HL-60 (cell line): ENCODE measurements around the gene THG1L.

Experiments
- DNase-seq, 2 experiments: peaks; one replicate each; pipeline ENCODE4 v3.0.0-alpha.2; 2010 to 2020; ENCODE audit warnings: low read depth in 1 of 2, low spot score in 1 of 2
- H3K27ac ChIP-seq: fragments of 250-450 bp; sonication (Bioruptor Pico); replicated peaks from 2 replicates; pipeline ENCODE4 v1.5.1; 2020; ENCODE audit warnings: mild to moderate bottlenecking, moderate library complexity
- H3K27me3 ChIP-seq: fragments of 250-450 bp; sonication (Bioruptor Pico); 2 replicates; pipeline ENCODE4 v1.5.1; 2021; ENCODE audit warnings: mild to moderate bottlenecking, moderate library complexity; ENCODE audit not compliant: insufficient read depth, poor library complexity, severe bottlenecking
- H3K4me3 ChIP-seq: replicated peaks from 2 replicates; pipeline ENCODE4 v1.5.1; 2011; ENCODE audit warnings: mild to moderate bottlenecking, control low read depth, low read length; ENCODE audit not compliant: insufficient read depth
- CTCF ChIP-seq: IDR thresholded peaks from one replicate; pipeline ENCODE4 v1.5.1; 2011; ENCODE audit warnings: low read length, control low read depth, inconsistent platforms; ENCODE audit not compliant: insufficient read depth
- GABPA ChIP-seq: IDR thresholded peaks from 2 replicates; pipeline ENCODE4 v1.6.1; 2012; ENCODE audit warnings: low read depth
- POLR2AphosphoS5 ChIP-seq: IDR thresholded peaks from 2 replicates; pipeline ENCODE4 v1.6.1; 2012; ENCODE audit warnings: low read depth
- REST ChIP-seq: IDR thresholded peaks from 2 replicates; pipeline ENCODE4 v1.6.1; 2012; ENCODE audit warnings: low read depth; ENCODE audit not compliant: insufficient replicate concordance
- SPI1 ChIP-seq: IDR thresholded peaks from 2 replicates; pipeline ENCODE4 v1.6.1; 2012; ENCODE audit warnings: low read depth, mild to moderate bottlenecking, borderline replicate concordance

Gene THG1L

DNA sequence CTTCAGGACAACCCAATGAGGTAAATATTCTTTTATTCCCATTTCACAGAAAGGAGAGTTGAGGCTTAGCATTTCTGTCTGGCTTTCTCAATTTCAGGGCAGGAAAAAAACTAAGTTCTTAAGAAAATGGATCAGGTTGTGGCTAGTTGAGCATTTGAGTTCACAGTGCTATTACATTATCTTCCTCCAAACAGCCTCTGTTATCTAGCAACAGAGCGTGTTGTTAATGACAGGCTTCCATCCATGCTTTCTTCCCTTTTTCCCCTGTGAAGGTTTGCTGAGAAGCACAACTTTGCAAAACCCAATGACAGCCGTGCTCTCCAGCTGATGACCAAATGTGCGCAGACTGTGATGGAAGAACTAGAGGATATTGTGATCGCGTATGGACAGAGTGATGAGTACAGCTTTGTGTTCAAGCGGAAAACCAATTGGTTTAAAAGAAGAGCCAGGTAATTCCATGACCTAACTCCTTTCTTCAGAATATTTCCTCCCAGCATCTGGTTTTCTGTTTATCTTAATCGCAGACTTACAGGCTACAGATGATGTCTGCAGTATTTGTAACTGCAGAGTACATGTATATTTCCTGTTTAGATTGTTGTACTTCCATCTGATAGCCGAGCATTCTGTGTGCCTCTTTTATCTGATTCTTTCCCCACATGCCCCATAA is 1.5 kb downstream of the THG1L start:
- TF ChIP-seq REST = no peak
- no peak for TF ChIP-seq POLR2AphosphoS5
- no peak for TF ChIP-seq SPI1
- TF ChIP-seq GABPA = no peak
- no peak for TF ChIP-seq CTCF
- H3K27me3 ChIP-seq = no peaks in the 10 kb centered on the region
- no peak for DNase-seq
- H3K27ac ChIP-seq = no peak overlapping the region
- H3K4me3 ChIP-seq = no peak overlapping the region

DNA sequence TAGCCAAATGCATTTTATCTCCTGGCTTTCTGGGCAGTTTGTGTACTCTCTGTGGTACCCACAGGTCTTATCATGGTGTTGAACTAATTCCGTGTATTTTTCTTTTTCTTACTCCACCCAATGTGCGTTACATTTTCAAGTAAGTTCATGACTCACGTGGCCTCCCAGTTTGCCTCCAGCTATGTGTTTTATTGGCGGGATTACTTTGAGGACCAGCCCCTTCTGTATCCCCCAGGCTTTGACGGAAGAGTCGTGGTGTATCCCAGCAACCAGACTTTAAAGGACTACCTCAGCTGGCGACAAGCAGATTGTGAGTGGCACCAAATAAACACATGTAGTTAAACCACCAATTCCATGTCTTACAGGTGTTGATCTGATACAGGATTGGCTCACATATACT is 3.2 kb downstream of the THG1L start:
- Histone ChIP-seq H3K27ac (no peak overlapping the region), H3K27me3 (no peaks in the 10 kb centered on the region), H3K4me3 (no peak overlapping the region)
- DNase-seq = no peak
- TF ChIP-seq CTCF (no peak), REST (no peak), GABPA (no peak), SPI1 (no peak), POLR2AphosphoS5 (no peak)

DNA sequence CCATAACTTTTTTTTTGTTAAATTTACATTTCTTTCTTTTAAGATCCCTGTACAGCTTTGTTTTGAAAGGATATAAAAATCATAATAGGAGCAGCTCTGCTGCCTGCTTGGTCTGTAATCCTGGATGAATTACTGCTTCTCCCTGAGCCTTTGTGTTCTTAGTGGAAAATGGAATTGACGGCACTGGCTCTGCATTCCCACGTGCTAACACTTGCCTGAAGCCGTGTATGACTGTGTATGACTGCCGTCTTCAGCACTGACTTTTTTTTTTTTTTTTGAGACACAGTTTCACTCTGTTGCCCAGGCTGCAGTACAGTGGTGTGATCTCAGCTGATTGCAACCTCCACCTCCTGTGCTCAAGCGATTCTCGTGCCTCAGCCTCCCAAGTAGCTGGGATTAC is 4.8 kb downstream of the THG1L start:
- H3K4me3 ChIP-seq = no peak overlapping the region
- no peaks in the 10 kb centered on the region for H3K27me3 ChIP-seq
- no peak overlapping the region for H3K27ac ChIP-seq
- no peak for TF ChIP-seq SPI1
- DNase-seq = no peak

DNA sequence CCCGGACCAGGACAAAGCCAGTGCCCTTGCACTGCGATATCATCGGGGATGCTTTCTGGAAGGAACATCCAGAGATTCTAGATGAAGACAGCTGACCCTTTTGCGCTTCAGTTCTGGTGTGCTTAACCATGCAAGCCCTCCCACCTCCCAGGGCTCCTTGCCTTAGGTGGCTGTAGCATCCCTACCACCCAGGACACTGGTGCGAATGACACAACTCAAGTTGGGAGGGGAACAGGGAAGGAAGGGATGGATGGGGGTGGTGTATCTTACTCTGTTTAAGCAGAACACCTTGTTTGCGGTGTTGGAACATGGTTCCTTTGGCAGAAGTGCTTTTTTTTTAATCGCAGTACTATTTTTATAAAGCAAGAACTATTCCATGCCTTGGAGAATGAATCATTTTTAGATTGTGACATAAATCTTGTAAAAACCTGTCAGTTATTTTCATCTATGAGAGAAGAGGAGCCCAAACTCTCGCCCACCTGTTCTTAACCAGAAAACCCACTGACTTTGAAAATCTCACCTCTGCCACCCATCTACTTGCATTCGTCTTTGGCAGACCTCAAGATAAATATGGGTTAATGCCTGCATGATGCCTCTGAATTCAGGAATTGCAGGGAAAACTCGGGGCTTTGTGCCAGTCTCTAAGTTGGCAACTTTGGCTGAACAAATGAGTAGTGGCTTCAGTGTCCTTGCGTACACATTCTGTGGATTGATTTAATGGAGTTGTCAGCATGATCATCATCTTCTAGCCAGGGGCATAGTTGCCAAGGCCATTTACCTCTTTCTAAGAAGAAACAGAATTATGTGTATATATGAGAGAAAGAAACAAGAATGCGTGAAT is 8.4 kb downstream of the THG1L start:
- TF ChIP-seq GABPA = no peak
- no peak for TF ChIP-seq SPI1
- TF ChIP-seq POLR2AphosphoS5 = no peak
- no peak for TF ChIP-seq REST
- TF ChIP-seq CTCF = no peak
- Histone ChIP-seq H3K4me3 (no peak overlapping the region), H3K27ac (no peak overlapping the region), H3K27me3 (no peaks in the 10 kb centered on the region)
- DNase-seq = no peak
